IMR-90 (cell line): ENCODE data around the gene ESR1. TPM values are rescaled to one million over a fixed set of nuclear protein-coding genes. Genes with fewer than 3 reads are reported as not detected.

Source experiments
- ATAC-seq: fragments of 200-7000 bp; cut with Tn5 transposase; 2 replicates; pipeline ENCODE4 v1.9.1; 2020; ENCODE audit warnings: low read depth, mild to moderate bottlenecking, moderate library complexity
- BruUV-seq: library from RNA; stranded (reverse); fragments of 400-500 nt; replicated peaks from 2 replicates; lab custom pipeline; 2021; lab: Mats Ljungman, UMichigan
- CTCF ChIA-PET: fragments of 300-600 bp; formaldehyde crosslinking; extraction: SDS; loops from one replicate; lab custom pipeline; 2021; ENCODE audit warnings: antibody characterized with exemption; lab: Yijun Ruan, JAX
- POLR2A ChIA-PET: fragments of 300-600 bp; sonication (Branson Sonifier 250); formaldehyde crosslinking; loops from one replicate; lab custom pipeline; 2022; ENCODE audit warnings: antibody characterized with exemption; ENCODE audit not compliant: unreplicated experiment; lab: Charles Lee
- DNase-seq: peaks from one replicate; pipeline ENCODE4 v3.0.0; 2013
- H2AFZ ChIP-seq: replicated peaks from 2 replicates; pipeline ENCODE3; 2013; ENCODE audit warnings: low read length, mild to moderate bottlenecking; ENCODE audit not compliant: poor library complexity
- H2AK5ac ChIP-seq: 2 replicates; pipeline ENCODE4 v1.6.1; 2013; ENCODE audit warnings: low read depth, low read length, inconsistent platforms
- H2AK9ac ChIP-seq: replicated peaks from 2 replicates; pipeline ENCODE3; 2013; ENCODE audit warnings: mild to moderate bottlenecking, low read depth, low read length, moderate library complexity; ENCODE audit not compliant: poor library complexity
- H2BK120ac ChIP-seq: 2 replicates; pipeline ENCODE4 v1.6.1; 2013; ENCODE audit warnings: low read depth, low read length, inconsistent platforms
- H2BK15ac ChIP-seq: 3 replicates; pipeline ENCODE4 v1.6.1; 2013; ENCODE audit warnings: low read depth, low read length, inconsistent platforms
- H2BK20ac ChIP-seq: 2 replicates; pipeline ENCODE4 v1.6.1; 2013; ENCODE audit warnings: low read depth, mild to moderate bottlenecking, inconsistent platforms, low read length, moderate library complexity
- H2BK5ac ChIP-seq: 2 replicates; pipeline ENCODE4 v1.6.1; 2013; ENCODE audit warnings: mild to moderate bottlenecking, low read depth, low read length, inconsistent platforms; ENCODE audit not compliant: poor library complexity, severe bottlenecking
- H3K14ac ChIP-seq: replicated peaks from 2 replicates; pipeline ENCODE4 v1.6.1; 2013; ENCODE audit warnings: low read depth, low read length, inconsistent platforms
- H3K18ac ChIP-seq: 2 replicates; pipeline ENCODE4 v1.6.1; 2013; ENCODE audit warnings: low read depth, low read length, control low read depth
- H3K23ac ChIP-seq: 2 replicates; pipeline ENCODE4 v1.6.1; 2013; ENCODE audit warnings: low read depth, low read length, inconsistent platforms
- H3K27ac ChIP-seq: 2 replicates; pipeline ENCODE4 v1.5.1; 2013; ENCODE audit warnings: mild to moderate bottlenecking, control low read depth, low read length; ENCODE audit not compliant: insufficient read depth
- H3K27me3 ChIP-seq: 2 replicates; pipeline ENCODE4 v1.6.1; 2013; ENCODE audit warnings: low read length; ENCODE audit not compliant: control insufficient read depth, insufficient read depth
- H3K36me3 ChIP-seq: 2 replicates; pipeline ENCODE4 v1.6.1; 2013; ENCODE audit warnings: low read length, mixed read lengths; ENCODE audit not compliant: control insufficient read depth, insufficient read depth
- H3K4ac ChIP-seq: 2 replicates; pipeline ENCODE4 v1.6.1; 2013; ENCODE audit warnings: low read depth, low read length, inconsistent platforms
- H3K4me1 ChIP-seq: 2 replicates; pipeline ENCODE4 v1.6.1; 2013; ENCODE audit warnings: low read length, mixed read lengths; ENCODE audit not compliant: control insufficient read depth, insufficient read depth
- H3K4me2 ChIP-seq: 2 replicates; pipeline ENCODE4 v1.6.1; 2013; ENCODE audit warnings: low read depth, mild to moderate bottlenecking, control low read depth, low read length, moderate library complexity
- H3K4me3 ChIP-seq: 2 replicates; pipeline ENCODE4 v1.5.1; 2013; ENCODE audit warnings: low read depth, mild to moderate bottlenecking, control low read depth, low read length, moderate library complexity; ENCODE audit not compliant: insufficient read depth
- H3K56ac ChIP-seq: 2 replicates; pipeline ENCODE4 v1.6.1; 2013; ENCODE audit warnings: low read length, inconsistent platforms; ENCODE audit not compliant: insufficient read depth; ENCODE audit errors: extremely low read depth
- H3K79me1 ChIP-seq, 2 experiments: 2 replicates each; pipeline ENCODE4 v1.6.1; 2013; ENCODE audit warnings: low read length in 2 of 2, inconsistent platforms in 1 of 2, low read depth in 1 of 2
- H3K9ac ChIP-seq: 2 replicates; pipeline ENCODE4 v1.6.1; 2013; ENCODE audit warnings: low read depth, low read length, control low read depth
- H3K9me1 ChIP-seq: 2 replicates; pipeline ENCODE4 v1.6.1; 2013; ENCODE audit warnings: low read length, inconsistent platforms; ENCODE audit not compliant: insufficient read depth
- H3K9me3 ChIP-seq: 2 replicates; pipeline ENCODE4 v1.6.1; 2013; ENCODE audit warnings: low read length; ENCODE audit not compliant: control insufficient read depth, insufficient read depth
- H4K20me1 ChIP-seq: 2 replicates; pipeline ENCODE4 v1.6.1; 2013; ENCODE audit warnings: low read length, inconsistent platforms; ENCODE audit not compliant: insufficient read depth
- H4K5ac ChIP-seq: 2 replicates; pipeline ENCODE4 v1.6.1; 2013; ENCODE audit warnings: mild to moderate bottlenecking, low read depth, low read length, control low read depth
- H4K8ac ChIP-seq, 2 experiments: 2 replicates each; pipeline ENCODE4 v1.6.1; 2013; ENCODE audit warnings: low read depth in 2 of 2, low read length in 2 of 2, control low read depth in 1 of 2, inconsistent platforms in 1 of 2
- H4K91ac ChIP-seq: 2 replicates; pipeline ENCODE4 v1.6.1; 2013; ENCODE audit warnings: low read depth, low read length, inconsistent platforms; ENCODE audit not compliant: insufficient read depth
- CEBPB ChIP-seq: IDR thresholded peaks from 2 replicates; pipeline ENCODE4 v1.6.1; 2012; ENCODE audit warnings: low read depth, low read length, improper control_type of control experiment
- MAZ ChIP-seq: IDR thresholded peaks from 2 replicates; pipeline ENCODE4 v1.6.1; 2012; ENCODE audit warnings: low read depth, mild to moderate bottlenecking, low read length, improper control_type of control experiment, moderate library complexity, borderline replicate concordance
- whole genome bisulfite sequencing, 2 experiments: methylation state at CpG; one replicate each; pipeline versions ENCODE4 v1.1.5 to v1.1.7; 2013; ENCODE audit warnings: missing lambda C conversion rate in 2 of 2; ENCODE audit not compliant: insufficient read length in 1 of 2; ENCODE audit errors: extremely low coverage in 2 of 2; 5-methylcytosine and 5-hydroxymethylcytosine counted together
- dilution Hi-C: fragments of 300-500 bp; cut with HindIII; formaldehyde crosslinking; loops from one replicate; pipeline ENCODE4 v1.14.3; 2018; ENCODE audit warnings: low sequenced_read_pairs; ENCODE audit not compliant: unreplicated experiment
- in situ Hi-C: fragments of 300-500 bp; cut with MboI; formaldehyde crosslinking; loops from 3 replicates; pipeline ENCODE4 v1.14.3; 2019; ENCODE audit warnings: low sequenced_read_pairs, inconsistent platforms, mixed read lengths
- intact Hi-C: fragments of 100-400 bp; cut with micrococcal nuclease; formaldehyde crosslinking; loops from 2 replicates; pipeline ENCODE4 v1.10.0; 2022
- polyA plus RNA-seq, 3 experiments: library from polyadenylated mRNA; depleted of rRNA; stranded (reverse); fragments of >200 nt; gene quantifications; 2 replicates each; pipeline ENCODE4 v1.2.3, GENCODE V29; 2012; ENCODE audit warnings: low replicate concordance in 1 of 3
- total RNA-seq: library from RNA; depleted of rRNA; stranded (reverse); fragments of >200 nt; gene quantifications from 2 replicates; pipeline ENCODE4 v1.2.3, GENCODE V29; 2012

ESR1 gene
- total and polyA plus RNA-seq, 2 of the 4 experiments (the other 2 are of a cell fraction), result not detected

GRCh38 chr6:152071318-152071717 lies 263.8 kb downstream of the ESR1 start:
- H2AFZ ChIP-seq, result no peak overlapping the region
- no CpG with 5 or more reads among the region's 3 CpGs for WGBS, 2 experiments
- H2AK9ac ChIP-seq, result no peak overlapping the region
- no peak overlapping the region for H3K9ac ChIP-seq
- no peak for ATAC-seq
- dilution Hi-C loops (no loop called here), intact Hi-C loops (no loop called here), in situ Hi-C loops (no loop called here)
- no peak for DNase-seq
- H3K9me1 ChIP-seq, result no peaks in the 10 kb centered on the region
- no peak overlapping the region for H2BK20ac ChIP-seq
- no peak overlapping the region for H3K4ac ChIP-seq
- H3K14ac ChIP-seq, result no peak overlapping the region
- H3K4me3 ChIP-seq, result no peak overlapping the region
- H3K36me3 ChIP-seq, result no peaks in the 10 kb centered on the region
- H4K5ac ChIP-seq, result no peak overlapping the region
- no peak overlapping the region for H3K27ac ChIP-seq
- H3K23ac ChIP-seq, result no peak overlapping the region
- BruUV-seq, result no TSS peak
- H4K20me1 ChIP-seq, result no peaks in the 10 kb centered on the region
- peaks cover 2% of the 10 kb centered on the region; the same call in 1 of the 2 replicates for H3K27me3 ChIP-seq
- H3K4me1 ChIP-seq, result no peaks in the 10 kb centered on the region
- no peak overlapping the region for H3K18ac ChIP-seq
- H2BK15ac ChIP-seq, result no peak overlapping the region
- CTCF ChIA-PET, result no interaction called here
- H4K8ac ChIP-seq, result no peak overlapping the region
- H3K56ac ChIP-seq, result no peak overlapping the region
- POLR2A ChIA-PET, result no interaction called here
- no peak overlapping the region for H2BK120ac ChIP-seq
- peaks cover 1% of the 10 kb centered on the region; the same call in 1 of the 2 replicates for H3K9me3 ChIP-seq
- no peak overlapping the region for H4K91ac ChIP-seq
- H2AK5ac ChIP-seq, result no peak overlapping the region
- no peaks in the 10 kb centered on the region for H3K79me1 ChIP-seq
- H2BK5ac ChIP-seq, result no peak overlapping the region
- TF ChIP-seq CEBPB, result no peak
- TF ChIP-seq MAZ, result no peak
- H3K4me2 ChIP-seq, result no peak overlapping the region
